Vagina (tissue), 2 donors: ENCODE measurements around the gene FCAMR. TPM values are rescaled to one million over a fixed set of nuclear protein-coding genes. Genes with fewer than 3 reads are reported as not detected.

Experiments
- DNase-seq, 2 donors: peaks; one replicate each; pipeline ENCODE4 v3.0.0-alpha.2; 2017; ENCODE audit errors: extremely low spot score in 2 of 2
- H3K27ac ChIP-seq: fragments of 200-600 bp; sonication (generic); one replicate; pipeline ENCODE4 v1.5.1; 2019
- H3K27me3 ChIP-seq: fragments of 200-600 bp; sonication (generic); one replicate; pipeline ENCODE4 v1.5.1; 2019
- H3K36me3 ChIP-seq, 2 donors: fragments of 200-600 bp; sonication (generic); one replicate each; pipeline ENCODE4 v1.5.1; 2017 to 2019
- H3K4me1 ChIP-seq: fragments of 200-600 bp; sonication (generic); one replicate; pipeline ENCODE4 v1.5.1; 2019
- H3K4me3 ChIP-seq, 2 donors: fragments of 200-600 bp; sonication (generic); 1 replicate in 1 of 2; 2 replicates in 1 of 2; pipeline ENCODE4 v1.5.1; 2016 to 2019
- H3K9me3 ChIP-seq: fragments of 200-600 bp; sonication (generic); one replicate; pipeline ENCODE4 v1.5.1; 2019
- CTCF ChIP-seq, 3 experiments: fragments of 450-650 bp in 2 of 3; fragments of 200-600 bp in 1 of 3; sonication (generic) in 1 of 3; IDR thresholded peaks; one replicate each; pipeline ENCODE4 v1.5.1; 2017 to 2019; ENCODE audit warnings: antibody characterized with exemption in 3 of 3, mild to moderate bottlenecking in 2 of 3, moderate library complexity in 2 of 3
- POLR2A ChIP-seq, 2 donors: fragments of 450-650 bp; IDR thresholded peaks; one replicate each; pipeline ENCODE4 v1.6.1; 2017; ENCODE audit warnings: antibody characterized with exemption in 2 of 2, mild to moderate bottlenecking in 2 of 2, moderate library complexity in 2 of 2
- POLR2AphosphoS5 ChIP-seq, 2 donors: sonication (generic); formaldehyde crosslinking; IDR thresholded peaks; one replicate each; pipeline ENCODE4 v1.9.0; 2017; ENCODE audit warnings: antibody characterized with exemption in 2 of 2, mild to moderate bottlenecking in 2 of 2, low read depth in 1 of 2; ENCODE audit not compliant: insufficient read depth in 1 of 2
- intact Hi-C: fragments of 100-400 bp; cut with DNase I; formaldehyde crosslinking; loops from one replicate; pipeline ENCODE4 v1.15.1; 2023
- total RNA-seq: library from RNA; depleted of rRNA; stranded (reverse); fragments of >200 nt; gene quantifications from one replicate; pipeline ENCODE4 v1.2.3, GENCODE V29; 2016

The FCAMR gene
- total RNA-seq, 1 donor from 2014 or later: not detected

- Histone ChIP-seq H3K36me3 (no peaks in the 10 kb centered on the region), H3K4me1 (no peaks in the 10 kb centered on the region), H3K27ac (no peak overlapping the region), H3K4me3 (no peak overlapping the region), H3K27me3 (no peaks in the 10 kb centered on the region), H3K9me3 (no peaks in the 10 kb centered on the region)
- intact Hi-C loops: no loop called here
- peak in 1 of 2 donors; percentile 78 for DNase-seq
- no peak for TF ChIP-seq POLR2AphosphoS5 (IDR thresholded peaks at IDR 0.05; ENCODE audit: insufficient read depth in 1 of 2, low read depth in 1 of 2)
- TF ChIP-seq CTCF (IDR thresholded peaks at IDR 0.05): no peak
- TF ChIP-seq POLR2A (IDR thresholded peaks at IDR 0.05): no peak
Measured at GRCh38 chr1:206986402-206986801, 16.1 kb upstream of the FCAMR start.

- H3K36me3 ChIP-seq: no peaks in the 10 kb centered on the region
- H3K4me1 ChIP-seq: no peaks in the 10 kb centered on the region
- DNase-seq: peak in 1 of 2 donors; percentile 74
- H3K4me3 ChIP-seq: no peak overlapping the region
- TF ChIP-seq POLR2A (IDR thresholded peaks at IDR 0.05) (no peak), POLR2AphosphoS5 (IDR thresholded peaks at IDR 0.05; ENCODE audit: insufficient read depth in 1 of 2, low read depth in 1 of 2) (no peak), CTCF (IDR thresholded peaks at IDR 0.05) (no peak)
- H3K27me3 ChIP-seq: no peaks in the 10 kb centered on the region
- intact Hi-C loops: no loop called here
- H3K9me3 ChIP-seq: no peaks in the 10 kb centered on the region
- H3K27ac ChIP-seq: no peak overlapping the region
Measured at GRCh38 chr1:206985162-206985749, 15.0 kb upstream of the FCAMR start.

- peak in 1 of 2 donors; percentile 70 for DNase-seq
Measured at GRCh38 chr1:206982216-206982615, 12.0 kb upstream of the FCAMR start.

GRCh38 chr1:206979379-206980043 lies 9.3 kb upstream of the FCAMR start:
- DNase-seq: peak in 1 of 2 donors; percentile 34
- TF ChIP-seq CTCF (IDR thresholded peaks at IDR 0.05) (no peak), POLR2AphosphoS5 (IDR thresholded peaks at IDR 0.05; ENCODE audit: insufficient read depth in 1 of 2, low read depth in 1 of 2) (no peak), POLR2A (IDR thresholded peaks at IDR 0.05) (no peak)
- H3K36me3 ChIP-seq: no peaks in the 10 kb centered on the region
- no peaks in the 10 kb centered on the region for H3K4me1 ChIP-seq
- intact Hi-C loops: no loop called here
- no peak overlapping the region for H3K27ac ChIP-seq
- no peak overlapping the region for H3K4me3 ChIP-seq
- H3K9me3 ChIP-seq: no peaks in the 10 kb centered on the region
- no peaks in the 10 kb centered on the region for H3K27me3 ChIP-seq

More at GRCh38 chr1:206982216-206982615, 12.0 kb upstream of the FCAMR start:
- Histone ChIP-seq H3K27me3 (no peaks in the 10 kb centered on the region), H3K36me3 (no peaks in the 10 kb centered on the region), H3K9me3 (no peaks in the 10 kb centered on the region), H3K4me1 (no peaks in the 10 kb centered on the region), H3K27ac (no peak overlapping the region), H3K4me3 (no peak overlapping the region)
- intact Hi-C loops: no loop called here
- TF ChIP-seq POLR2A (IDR thresholded peaks at IDR 0.05) (no peak), CTCF (IDR thresholded peaks at IDR 0.05) (peak in 2 of 3 experiments; percentile 27), POLR2AphosphoS5 (IDR thresholded peaks at IDR 0.05; ENCODE audit: insufficient read depth in 1 of 2, low read depth in 1 of 2) (no peak)

GRCh38 chr1:206978259-206978658 lies 8.0 kb upstream of the FCAMR start:
- TF ChIP-seq POLR2A (IDR thresholded peaks at IDR 0.05) (no peak), POLR2AphosphoS5 (IDR thresholded peaks at IDR 0.05; ENCODE audit: insufficient read depth in 1 of 2, low read depth in 1 of 2) (no peak), CTCF (IDR thresholded peaks at IDR 0.05) (no peak)
- no peaks in the 10 kb centered on the region for H3K36me3 ChIP-seq
- no peaks in the 10 kb centered on the region for H3K9me3 ChIP-seq
- no peaks in the 10 kb centered on the region for H3K4me1 ChIP-seq
- no peak for DNase-seq
- H3K27me3 ChIP-seq: no peaks in the 10 kb centered on the region
- H3K27ac ChIP-seq: no peak overlapping the region
- H3K4me3 ChIP-seq: no peak overlapping the region
- intact Hi-C loops: no loop called here
